LNCAP (cell line): ENCODE results near the gene TBC1D2.

Experiments
- TF ChIP-seq, protein P1 (sequence below): fragments of 450-650 bp; IDR thresholded peaks from 2 replicates; pipeline ENCODE4 v1.5.1; 2017; ENCODE audit warnings: mild to moderate bottlenecking

Gene TBC1D2

DNA sequence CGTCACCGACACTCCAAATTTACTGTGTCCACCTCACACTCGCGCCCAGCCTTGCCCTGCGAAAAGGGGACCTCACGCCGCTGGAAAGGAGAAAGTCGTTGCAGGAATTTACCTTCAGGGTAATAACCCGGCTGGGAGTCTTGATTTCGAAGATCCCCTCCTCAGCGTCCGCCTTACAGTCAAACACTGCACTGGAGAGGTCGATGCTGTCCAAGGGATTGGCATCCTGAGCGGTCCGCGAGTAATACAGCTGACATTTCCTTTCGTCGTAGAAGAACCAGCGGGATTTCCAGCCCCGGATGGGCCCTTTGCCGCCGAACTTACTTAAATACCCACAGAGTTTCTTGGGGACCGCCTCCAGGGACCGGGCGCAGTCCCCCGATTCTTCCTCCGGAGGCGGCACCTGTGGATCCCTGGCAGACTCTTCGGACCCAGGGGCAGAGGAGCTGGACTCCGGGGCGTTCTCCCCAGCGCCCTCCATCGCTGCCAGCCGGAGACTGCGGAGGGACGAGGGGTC is 330 bp downstream of the TBC1D2 start:
- TF ChIP-seq, protein P1, sequence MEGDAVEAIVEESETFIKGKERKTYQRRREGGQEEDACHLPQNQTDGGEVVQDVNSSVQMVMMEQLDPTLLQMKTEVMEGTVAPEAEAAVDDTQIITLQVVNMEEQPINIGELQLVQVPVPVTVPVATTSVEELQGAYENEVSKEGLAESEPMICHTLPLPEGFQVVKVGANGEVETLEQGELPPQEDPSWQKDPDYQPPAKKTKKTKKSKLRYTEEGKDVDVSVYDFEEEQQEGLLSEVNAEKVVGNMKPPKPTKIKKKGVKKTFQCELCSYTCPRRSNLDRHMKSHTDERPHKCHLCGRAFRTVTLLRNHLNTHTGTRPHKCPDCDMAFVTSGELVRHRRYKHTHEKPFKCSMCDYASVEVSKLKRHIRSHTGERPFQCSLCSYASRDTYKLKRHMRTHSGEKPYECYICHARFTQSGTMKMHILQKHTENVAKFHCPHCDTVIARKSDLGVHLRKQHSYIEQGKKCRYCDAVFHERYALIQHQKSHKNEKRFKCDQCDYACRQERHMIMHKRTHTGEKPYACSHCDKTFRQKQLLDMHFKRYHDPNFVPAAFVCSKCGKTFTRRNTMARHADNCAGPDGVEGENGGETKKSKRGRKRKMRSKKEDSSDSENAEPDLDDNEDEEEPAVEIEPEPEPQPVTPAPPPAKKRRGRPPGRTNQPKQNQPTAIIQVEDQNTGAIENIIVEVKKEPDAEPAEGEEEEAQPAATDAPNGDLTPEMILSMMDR = no peak

DNA sequence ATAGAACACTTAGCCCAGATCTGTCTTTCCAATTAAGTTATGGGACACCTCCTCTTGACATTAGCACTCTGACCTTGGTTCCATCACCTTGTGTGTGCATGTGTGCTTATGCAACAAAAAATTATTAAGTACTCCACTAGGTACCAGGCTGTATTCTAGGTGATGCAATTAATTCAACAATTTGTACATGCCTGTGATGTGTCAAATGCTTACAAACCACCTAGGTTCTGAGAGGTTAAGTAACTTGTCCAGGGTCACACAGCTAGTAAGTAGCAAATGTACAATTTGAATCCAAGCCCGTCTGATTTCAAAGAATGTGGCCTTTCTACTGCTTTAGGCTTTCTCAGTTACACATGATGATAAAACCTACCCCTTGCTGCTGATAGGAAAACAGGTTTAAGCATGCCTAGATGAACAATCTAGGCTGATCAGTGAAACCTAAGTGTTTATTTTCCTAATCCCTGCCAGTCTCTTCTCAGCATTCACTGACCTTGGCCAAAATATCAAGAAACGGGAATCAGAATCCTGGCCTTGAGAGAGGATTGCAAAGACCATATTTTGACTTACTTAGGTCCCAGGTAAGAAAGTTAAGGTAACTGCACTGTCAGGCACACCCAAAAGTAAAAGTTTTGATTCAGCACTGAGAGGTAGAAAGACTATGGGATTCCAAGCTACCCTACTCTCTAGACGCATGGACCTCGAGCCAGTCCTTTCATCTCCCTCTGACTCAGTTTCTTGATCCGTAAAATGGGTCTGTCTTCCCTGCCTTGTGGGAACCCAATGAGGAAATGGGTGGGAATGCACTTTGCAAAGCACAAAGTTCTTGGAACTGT is 1.0 kb downstream of the TBC1D2 start:
- TF ChIP-seq, protein P1 = no peak

DNA sequence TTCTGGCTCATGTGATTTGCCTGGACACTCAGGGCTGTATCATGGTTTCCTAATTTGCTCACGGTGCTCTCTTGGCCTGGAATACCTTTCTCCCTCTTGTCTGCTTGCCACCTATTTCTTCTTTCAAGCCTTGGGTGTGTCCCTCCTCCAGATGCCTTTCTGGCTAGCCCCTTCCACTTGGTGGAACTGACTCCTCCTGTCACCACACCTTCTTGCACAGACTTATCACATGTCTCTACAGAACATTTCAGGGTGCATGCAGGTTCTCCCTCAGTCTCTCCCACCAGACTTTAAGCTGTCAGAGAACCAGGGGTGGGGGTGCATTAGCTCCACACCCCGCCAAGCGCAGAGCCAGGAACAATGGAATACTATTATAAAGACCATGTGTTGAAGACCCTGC is 1.9 kb downstream of the TBC1D2 start:
- TF ChIP-seq, protein P1 = no peak

DNA sequence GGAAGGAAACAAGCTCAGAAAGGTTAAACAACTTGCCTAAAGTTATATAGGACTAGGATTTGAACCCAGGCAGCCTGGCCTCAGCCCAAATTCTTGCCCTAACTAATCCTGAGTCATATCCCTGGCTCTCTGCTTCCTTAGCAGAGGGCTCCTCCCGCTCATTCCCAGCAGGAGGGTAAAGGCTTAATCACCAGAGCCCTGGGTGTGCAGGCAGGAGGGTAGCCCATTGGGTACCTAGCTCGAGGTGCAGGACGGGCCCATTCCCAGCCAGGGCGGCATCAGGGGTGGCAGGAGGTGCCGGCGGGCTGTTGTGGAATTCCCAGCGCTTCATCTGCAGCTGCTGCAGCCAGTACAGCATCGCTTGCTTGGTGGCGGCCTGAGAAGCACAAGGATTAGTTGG is 3.9 kb downstream of the TBC1D2 start:
- TF ChIP-seq, protein P1 = no peak

DNA sequence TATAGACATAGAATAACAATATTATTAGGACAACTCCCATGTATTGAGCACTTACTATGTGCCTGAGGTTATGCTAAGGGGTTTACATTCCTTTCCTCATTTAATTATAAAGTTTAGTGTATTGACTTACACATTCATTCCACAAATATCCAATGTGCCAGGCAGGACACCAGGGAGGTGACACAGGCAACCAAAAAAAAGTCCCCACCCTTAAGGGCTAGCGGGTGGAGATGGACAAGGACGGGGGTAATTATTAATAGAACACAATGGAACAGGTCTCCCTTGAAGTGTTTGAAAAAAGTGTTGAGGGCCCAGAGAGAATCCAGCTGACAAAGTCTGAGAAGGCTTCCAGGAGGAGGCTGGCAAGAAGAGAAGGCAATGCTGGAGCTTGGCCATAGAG is 5.7 kb downstream of the TBC1D2 start:
- TF ChIP-seq, protein P1 = no peak

DNA sequence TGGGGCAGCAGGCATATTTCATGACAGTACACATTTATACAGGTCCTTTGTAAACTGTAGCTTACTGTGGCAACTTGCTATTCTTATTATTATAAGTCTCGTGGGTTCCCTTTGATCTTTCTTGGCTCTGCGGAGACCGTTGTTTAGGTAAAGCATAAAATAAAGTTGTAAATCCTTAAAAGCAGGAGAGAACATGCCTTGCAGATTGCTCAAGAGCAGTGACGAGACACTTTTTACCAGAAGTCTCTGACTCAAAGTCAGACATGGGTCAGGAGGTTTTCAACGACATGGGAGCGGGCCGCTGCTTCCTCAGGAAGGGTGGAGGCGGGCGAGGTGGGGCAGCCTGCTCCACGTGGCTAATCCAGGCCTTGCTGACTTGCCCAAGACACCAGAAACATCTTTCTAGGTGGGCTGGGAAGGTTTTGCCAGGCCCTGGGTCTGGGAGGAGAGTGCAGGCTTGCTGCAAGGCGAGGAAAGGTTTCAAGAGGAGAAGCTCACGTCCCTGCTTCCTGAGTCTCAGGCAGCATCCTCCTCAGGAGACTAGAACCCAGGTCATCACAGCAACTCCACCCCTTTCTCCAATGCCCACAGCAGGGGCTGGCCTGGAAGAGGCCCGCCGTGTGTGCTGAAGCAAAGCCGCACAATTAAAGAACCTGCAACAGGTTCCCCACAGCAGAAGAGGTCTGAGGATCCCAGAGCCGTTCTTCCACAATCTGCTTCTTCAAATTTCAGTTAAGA is 6.5 kb downstream of the TBC1D2 start:
- TF ChIP-seq, protein P1 = no peak

DNA sequence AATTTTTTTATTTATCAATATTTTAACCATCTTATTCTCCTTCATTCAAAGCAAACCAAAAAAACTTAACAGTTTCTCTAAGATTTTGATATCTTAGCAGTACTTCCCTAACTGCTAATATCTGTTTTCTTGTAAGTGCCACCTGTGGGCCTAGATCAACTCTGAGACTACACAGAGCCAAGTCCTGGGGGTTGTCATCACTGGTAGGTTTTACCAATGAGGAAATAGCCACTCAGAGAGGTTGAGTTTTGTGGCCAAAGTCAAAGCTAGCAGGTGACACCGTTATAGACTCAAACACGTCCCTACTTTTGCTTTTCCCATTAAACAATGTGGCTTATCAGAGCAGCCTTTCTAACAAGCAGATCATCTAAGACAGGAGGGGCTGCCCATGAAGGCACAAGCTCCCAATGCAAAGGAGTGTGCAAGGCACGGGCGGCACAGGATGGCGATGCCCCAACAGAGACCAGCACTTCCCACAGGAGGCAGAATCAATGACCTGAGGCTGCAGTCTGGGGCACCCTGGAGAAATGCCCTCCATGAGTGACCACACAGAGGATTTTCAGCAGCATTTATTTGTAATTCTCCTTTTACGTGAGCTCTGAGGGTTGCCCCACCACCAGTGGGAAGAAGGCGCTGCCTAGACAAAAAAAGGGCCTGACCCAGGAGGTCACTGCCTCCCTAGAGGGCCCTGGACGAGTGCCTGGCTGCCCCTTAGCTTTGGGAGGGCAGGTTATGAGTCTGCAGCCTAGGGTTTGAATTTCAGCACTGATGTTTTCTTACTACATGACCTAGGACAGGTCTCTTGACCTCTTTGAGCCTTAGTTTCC is 7.4 kb downstream of the TBC1D2 start:
- TF ChIP-seq, protein P1 = no peak
